MM.1S (cell line): ENCODE results near the gene PKP4.

Source experiments
- EZH2 ChIP-seq: fragments of 300-600 bp; sonication (generic); optimal IDR thresholded peaks from 2 replicates; pipeline ENCODE3; 2017; ENCODE audit warnings: low read depth, mild to moderate bottlenecking, antibody characterized with exemption, low read length, mixed read lengths
- EZH2phosphoT487 ChIP-seq: fragments of 300-600 bp; sonication (generic); IDR thresholded peaks from 2 replicates; pipeline ENCODE4 v1.6.1; 2018; ENCODE audit warnings: antibody characterized with exemption, low read length
- TF ChIP-seq, protein P1 (sequence below): fragments of 300-600 bp; sonication (generic); IDR thresholded peaks from 2 replicates; pipeline ENCODE4 v1.5.1; 2016; ENCODE audit warnings: antibody characterized with exemption, low read length, mixed read lengths

DNA sequence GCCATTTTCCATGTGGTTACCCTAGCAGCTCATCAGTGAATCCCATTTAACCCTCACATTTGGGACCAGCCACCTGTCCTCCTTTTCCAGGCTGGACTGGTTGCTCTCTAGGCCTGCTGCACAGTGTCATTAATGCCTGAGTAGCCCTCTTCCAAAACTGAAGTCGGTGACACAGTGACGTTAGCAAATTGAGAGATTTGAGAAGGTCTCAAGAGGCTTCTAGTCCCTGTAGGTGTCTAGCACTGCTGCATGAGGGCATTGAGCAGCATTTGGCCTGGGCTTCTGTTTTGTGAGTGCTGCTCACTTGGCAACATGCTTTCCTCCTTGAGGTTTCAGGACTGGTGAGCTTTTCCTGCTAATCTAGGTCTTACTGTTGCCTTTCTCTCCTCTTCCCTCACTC lies 36.7 kb downstream of the PKP4 start:
- TF ChIP-seq, protein P1, sequence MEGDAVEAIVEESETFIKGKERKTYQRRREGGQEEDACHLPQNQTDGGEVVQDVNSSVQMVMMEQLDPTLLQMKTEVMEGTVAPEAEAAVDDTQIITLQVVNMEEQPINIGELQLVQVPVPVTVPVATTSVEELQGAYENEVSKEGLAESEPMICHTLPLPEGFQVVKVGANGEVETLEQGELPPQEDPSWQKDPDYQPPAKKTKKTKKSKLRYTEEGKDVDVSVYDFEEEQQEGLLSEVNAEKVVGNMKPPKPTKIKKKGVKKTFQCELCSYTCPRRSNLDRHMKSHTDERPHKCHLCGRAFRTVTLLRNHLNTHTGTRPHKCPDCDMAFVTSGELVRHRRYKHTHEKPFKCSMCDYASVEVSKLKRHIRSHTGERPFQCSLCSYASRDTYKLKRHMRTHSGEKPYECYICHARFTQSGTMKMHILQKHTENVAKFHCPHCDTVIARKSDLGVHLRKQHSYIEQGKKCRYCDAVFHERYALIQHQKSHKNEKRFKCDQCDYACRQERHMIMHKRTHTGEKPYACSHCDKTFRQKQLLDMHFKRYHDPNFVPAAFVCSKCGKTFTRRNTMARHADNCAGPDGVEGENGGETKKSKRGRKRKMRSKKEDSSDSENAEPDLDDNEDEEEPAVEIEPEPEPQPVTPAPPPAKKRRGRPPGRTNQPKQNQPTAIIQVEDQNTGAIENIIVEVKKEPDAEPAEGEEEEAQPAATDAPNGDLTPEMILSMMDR, result no peak
- no peak for TF ChIP-seq EZH2
- TF ChIP-seq EZH2phosphoT487, result no peak
